K562 (cell line): ENCODE measurements around the gene PRF1. TPM values are rescaled to one million over a fixed set of nuclear protein-coding genes. Genes with fewer than 3 reads are reported as not detected.
A peak's percentile ranks its signal among the peaks of the same experiment; 100 is the strongest.

Experiments used
- BCOR ChIP-seq: fragments of 450-650 bp; IDR thresholded peaks from 2 replicates; pipeline ENCODE4 v1.6.1; 2016
- CBFB ChIP-seq: sonication (generic); formaldehyde crosslinking; IDR thresholded peaks from 2 replicates; pipeline ENCODE4 v1.4.0; 2020; ENCODE audit warnings: mild to moderate bottlenecking, missing genetic modification reagents
- CSDE1 ChIP-seq, 2 experiments: fragments of 450-650 bp; IDR thresholded peaks; 2 replicates each; pipeline ENCODE4 v1.6.1; 2016; ENCODE audit warnings: mild to moderate bottlenecking in 1 of 2
- CTCF ChIP-seq, 3 experiments: IDR thresholded peaks in 2 of 3; conservative IDR thresholded peaks in 1 of 3; 2 replicates each; pipeline ENCODE4 v1.5.1; 2011 to 2012; ENCODE audit warnings: low read length in 3 of 3, mild to moderate bottlenecking in 3 of 3, control low read depth in 2 of 3, improper control_type of control experiment in 1 of 3, inconsistent platforms in 1 of 3, low read depth in 1 of 3, mixed read lengths in 1 of 3, moderate library complexity in 1 of 3; ENCODE audit not compliant: insufficient read depth in 2 of 3
- EGR1 ChIP-seq: fragments of 450-650 bp; conservative IDR thresholded peaks from 2 replicates; pipeline ENCODE4 v1.6.1; 2017; ENCODE audit warnings: mild to moderate bottlenecking
- ELF4 ChIP-seq: fragments of 450-650 bp; formaldehyde crosslinking; IDR thresholded peaks from 2 replicates; pipeline ENCODE4 v1.4.0; 2022; ENCODE audit warnings: missing genetic modification characterization
- ETV6 ChIP-seq, 3 experiments: fragments of 150-350 bp in 1 of 3; sonication (generic) in 1 of 3; formaldehyde crosslinking in 1 of 3; IDR thresholded peaks; 2 replicates each; pipeline versions ENCODE4 v1.6.1 to v1.8.0; 2014 to 2022; ENCODE audit warnings: borderline replicate concordance in 2 of 3, low read depth in 2 of 3, antibody characterized with exemption in 1 of 3, low read length in 1 of 3, mild to moderate bottlenecking in 1 of 3, missing genetic modification reagents in 1 of 3
- HMG20B ChIP-seq: fragments of 250-450 bp; sonication (Bioruptor Pico); IDR thresholded peaks from 2 replicates; pipeline ENCODE4 v1.5.0; 2021; ENCODE audit warnings: mild to moderate bottlenecking
- MEIS2 ChIP-seq: fragments of 450-650 bp; IDR thresholded peaks from 2 replicates; pipeline ENCODE4 v1.6.1; 2014; ENCODE audit warnings: mild to moderate bottlenecking; ENCODE audit not compliant: partially characterized antibody
- NFIC ChIP-seq: fragments of 450-650 bp; IDR thresholded peaks from 2 replicates; pipeline ENCODE4 v1.6.1; 2017; ENCODE audit warnings: mild to moderate bottlenecking, inconsistent platforms
- VEZF1 ChIP-seq: fragments of 200-800 bp; sonication (Bioruptor generic); IDR thresholded peaks from 2 replicates; pipeline ENCODE4 v1.6.1; 2017; ENCODE audit warnings: missing genetic modification characterization, missing compliant biosample characterization
- ZNF282 ChIP-seq: sonication (generic); formaldehyde crosslinking; IDR thresholded peaks from 2 replicates; pipeline ENCODE4 v1.8.1; 2023; ENCODE audit warnings: missing genetic modification reagents
- ZSCAN32 ChIP-seq: fragments of 450-650 bp; formaldehyde crosslinking; IDR thresholded peaks from 2 replicates; pipeline ENCODE4 v1.4.0; 2020; ENCODE audit warnings: mild to moderate bottlenecking, moderate library complexity
- polyA plus RNA-seq, 8 experiments: library from polyadenylated mRNA; depleted of rRNA in 4 of 8; stranded (reverse) in 5 of 8; unstranded in 3 of 8; fragments of >200 nt; fragmentation: Nextera tagmentation in 2 of 8; fragmentation: Illumina TruSeq in 1 of 8; extraction: Ambion mirVana in 2 of 8; extraction: Trizol in 1 of 8; gene quantifications; 2 replicates each; pipeline versions ENCODE4 v1.2.1 to v1.2.3, GENCODE V29; 2011 to 2014; ENCODE audit warnings: inconsistent platforms in 1 of 8, missing spikeins in 1 of 8
- total RNA-seq, 7 experiments: library from RNA; depleted of rRNA in 6 of 7; stranded (reverse); fragments of >200 nt in 6 of 7; fragmentation: Illumina TruSeq in 2 of 7; extraction: Trizol in 2 of 7; gene quantifications; 2 replicates each; pipeline versions ENCODE4 v1.2.1 to v1.2.3, GENCODE V29; 2011 to 2021; ENCODE audit warnings: low replicate concordance in 1 of 7
- TF ChIP-seq, protein P1 (sequence below): fragments of 200-800 bp; sonication (Bioruptor generic); IDR thresholded peaks from 2 replicates; pipeline ENCODE4 v1.6.1; 2016; ENCODE audit warnings: missing genetic modification characterization, missing compliant biosample characterization
- TF ChIP-seq, protein P2 (sequence below): fragments of 250-450 bp; sonication (Bioruptor Pico); IDR thresholded peaks from 2 replicates; pipeline ENCODE4 v1.8.0; 2021; ENCODE audit warnings: mild to moderate bottlenecking, moderate library complexity
- TF ChIP-seq, protein P3 (sequence below): fragments of 250-450 bp; sonication (Bioruptor Pico); IDR thresholded peaks from 2 replicates; pipeline ENCODE4 v1.9.0; 2021; ENCODE audit warnings: mild to moderate bottlenecking

PRF1 gene
- total and polyA plus RNA-seq, 9 of the 15 experiments (the other 6 are each of a cell fraction or from before 2014, with no cell fraction given): 3.8 to 8.6 (median 6.3) TPM

DNA sequence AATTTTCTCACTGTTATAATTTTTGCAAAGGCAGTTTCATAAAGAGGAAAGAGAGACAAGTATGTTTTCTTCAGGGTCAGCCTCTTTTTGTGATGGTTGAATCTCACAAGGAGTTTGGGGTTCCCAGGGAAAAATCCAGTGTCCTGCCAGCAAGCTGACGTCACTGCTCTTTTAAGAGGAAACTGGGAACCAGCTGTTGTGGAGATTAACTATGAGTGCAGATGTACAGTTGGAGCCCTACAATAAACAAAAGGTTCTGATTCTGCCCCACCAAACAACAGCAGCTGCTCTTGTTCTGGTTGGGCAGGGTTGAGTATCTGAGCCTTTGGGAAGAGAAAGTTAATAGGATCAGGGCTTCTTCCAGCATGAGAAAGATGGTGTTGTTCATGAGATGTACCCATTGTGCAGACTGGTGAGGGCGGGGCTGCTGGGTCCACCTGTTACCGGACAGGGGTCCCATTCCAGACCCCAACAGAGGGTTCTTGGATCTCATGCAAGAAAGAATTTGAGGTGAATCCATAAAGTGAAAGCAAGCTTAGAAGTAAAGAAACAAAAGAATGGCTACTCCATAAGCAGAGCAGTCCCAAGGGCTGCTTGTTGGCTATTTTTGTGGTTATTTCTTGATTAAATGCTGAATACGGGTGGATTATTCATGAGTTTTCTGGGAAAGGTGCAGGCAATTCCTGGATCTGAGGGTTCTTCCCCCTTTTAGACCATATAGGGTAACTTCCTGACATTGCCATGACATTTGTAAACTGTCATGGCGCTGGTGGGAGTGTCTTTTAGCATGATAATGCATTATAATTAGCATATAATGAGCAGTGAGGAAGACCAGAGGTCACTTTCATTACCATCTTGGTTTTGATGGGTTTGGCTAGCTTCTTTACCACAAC is 12.5 kb downstream of the PRF1 start (continued):
- TF ChIP-seq, protein P1, sequence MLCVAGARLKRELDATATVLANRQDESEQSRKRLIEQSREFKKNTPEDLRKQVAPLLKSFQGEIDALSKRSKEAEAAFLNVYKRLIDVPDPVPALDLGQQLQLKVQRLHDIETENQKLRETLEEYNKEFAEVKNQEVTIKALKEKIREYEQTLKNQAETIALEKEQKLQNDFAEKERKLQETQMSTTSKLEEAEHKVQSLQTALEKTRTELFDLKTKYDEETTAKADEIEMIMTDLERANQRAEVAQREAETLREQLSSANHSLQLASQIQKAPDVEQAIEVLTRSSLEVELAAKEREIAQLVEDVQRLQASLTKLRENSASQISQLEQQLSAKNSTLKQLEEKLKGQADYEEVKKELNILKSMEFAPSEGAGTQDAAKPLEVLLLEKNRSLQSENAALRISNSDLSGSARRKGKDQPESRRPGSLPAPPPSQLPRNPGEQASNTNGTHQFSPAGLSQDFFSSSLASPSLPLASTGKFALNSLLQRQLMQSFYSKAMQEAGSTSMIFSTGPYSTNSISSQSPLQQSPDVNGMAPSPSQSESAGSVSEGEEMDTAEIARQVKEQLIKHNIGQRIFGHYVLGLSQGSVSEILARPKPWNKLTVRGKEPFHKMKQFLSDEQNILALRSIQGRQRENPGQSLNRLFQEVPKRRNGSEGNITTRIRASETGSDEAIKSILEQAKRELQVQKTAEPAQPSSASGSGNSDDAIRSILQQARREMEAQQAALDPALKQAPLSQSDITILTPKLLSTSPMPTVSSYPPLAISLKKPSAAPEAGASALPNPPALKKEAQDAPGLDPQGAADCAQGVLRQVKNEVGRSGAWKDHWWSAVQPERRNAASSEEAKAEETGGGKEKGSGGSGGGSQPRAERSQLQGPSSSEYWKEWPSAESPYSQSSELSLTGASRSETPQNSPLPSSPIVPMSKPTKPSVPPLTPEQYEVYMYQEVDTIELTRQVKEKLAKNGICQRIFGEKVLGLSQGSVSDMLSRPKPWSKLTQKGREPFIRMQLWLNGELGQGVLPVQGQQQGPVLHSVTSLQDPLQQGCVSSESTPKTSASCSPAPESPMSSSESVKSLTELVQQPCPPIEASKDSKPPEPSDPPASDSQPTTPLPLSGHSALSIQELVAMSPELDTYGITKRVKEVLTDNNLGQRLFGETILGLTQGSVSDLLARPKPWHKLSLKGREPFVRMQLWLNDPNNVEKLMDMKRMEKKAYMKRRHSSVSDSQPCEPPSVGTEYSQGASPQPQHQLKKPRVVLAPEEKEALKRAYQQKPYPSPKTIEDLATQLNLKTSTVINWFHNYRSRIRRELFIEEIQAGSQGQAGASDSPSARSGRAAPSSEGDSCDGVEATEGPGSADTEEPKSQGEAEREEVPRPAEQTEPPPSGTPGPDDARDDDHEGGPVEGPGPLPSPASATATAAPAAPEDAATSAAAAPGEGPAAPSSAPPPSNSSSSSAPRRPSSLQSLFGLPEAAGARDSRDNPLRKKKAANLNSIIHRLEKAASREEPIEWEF (CRISPR knock-in tag): no peak
- TF ChIP-seq, protein P2, sequence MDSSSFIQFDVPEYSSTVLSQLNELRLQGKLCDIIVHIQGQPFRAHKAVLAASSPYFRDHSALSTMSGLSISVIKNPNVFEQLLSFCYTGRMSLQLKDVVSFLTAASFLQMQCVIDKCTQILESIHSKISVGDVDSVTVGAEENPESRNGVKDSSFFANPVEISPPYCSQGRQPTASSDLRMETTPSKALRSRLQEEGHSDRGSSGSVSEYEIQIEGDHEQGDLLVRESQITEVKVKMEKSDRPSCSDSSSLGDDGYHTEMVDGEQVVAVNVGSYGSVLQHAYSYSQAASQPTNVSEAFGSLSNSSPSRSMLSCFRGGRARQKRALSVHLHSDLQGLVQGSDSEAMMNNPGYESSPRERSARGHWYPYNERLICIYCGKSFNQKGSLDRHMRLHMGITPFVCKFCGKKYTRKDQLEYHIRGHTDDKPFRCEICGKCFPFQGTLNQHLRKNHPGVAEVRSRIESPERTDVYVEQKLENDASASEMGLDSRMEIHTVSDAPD: no peak
- no peak for TF ChIP-seq VEZF1 (CRISPR knock-in tag)
- no peak for TF ChIP-seq CBFB (CRISPR knock-in tag)
- 0 out of 2 replicates have a peak, but pooled peaks have one; percentile 10 for TF ChIP-seq NFIC
- TF ChIP-seq ZSCAN32 (CRISPR knock-in tag): no peak
- no peak for TF ChIP-seq CSDE1 (IDR thresholded peaks at IDR 0.05)
- TF ChIP-seq CTCF (IDR thresholded peaks at IDR 0.05 in 2 of 3, conservative IDR thresholded peaks at IDR 0.05 in 1 of 3; ENCODE audit: insufficient read depth in 2 of 3, low read depth in 1 of 3, low read length in 3 of 3): no peak
- no peak for TF ChIP-seq EGR1
- no peak for TF ChIP-seq ZNF282 (CRISPR knock-in tag)
- no peak for TF ChIP-seq ETV6 (IDR thresholded peaks at IDR 0.05; ENCODE audit: borderline replicate concordance in 1 of 2, low read depth in 2 of 2, low read length in 1 of 2)
- TF ChIP-seq ETV6 (CRISPR knock-in tag; IDR thresholded peaks at IDR 0.05; ENCODE audit: borderline replicate concordance): no peak
- no peak for TF ChIP-seq HMG20B
- no peak for TF ChIP-seq ELF4 (CRISPR knock-in tag)
- peak; percentile 70 for TF ChIP-seq MEIS2
- TF ChIP-seq, protein P3, sequence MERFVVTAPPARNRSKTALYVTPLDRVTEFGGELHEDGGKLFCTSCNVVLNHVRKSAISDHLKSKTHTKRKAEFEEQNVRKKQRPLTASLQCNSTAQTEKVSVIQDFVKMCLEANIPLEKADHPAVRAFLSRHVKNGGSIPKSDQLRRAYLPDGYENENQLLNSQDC (CRISPR knock-in tag): no peak
- peak; percentile 33; the same call in 1 of the 2 replicates for TF ChIP-seq BCOR
